Central memory CD8-positive, alpha-beta T cell (primary cell): ENCODE data around the gene FAM98C.
A peak's percentile ranks its signal among the peaks of the same experiment; 100 is the strongest.

ENCODE experiments used
- ATAC-seq: fragments of 150-1000 bp; cut with Tn5 transposase; replicated peaks from 2 replicates; pipeline ENCODE4 v1.10.0; 2022; ENCODE audit warnings: mild to moderate bottlenecking, moderate FRiP score, moderate number of reproducible peaks; ENCODE audit not compliant: poor library complexity, severe bottlenecking; ENCODE audit errors: extremely low read depth
- DNase-seq, 2 donors: peaks; one replicate each; pipeline ENCODE4 v3.0.0; 2021; ENCODE audit warnings: low spot score in 2 of 2
- H3K27ac Mint-ChIP-seq: one replicate; pipeline ENCODE4 v1.8.0; 2022; ENCODE audit warnings: low read depth, mild to moderate bottlenecking, moderate library complexity, mixed read lengths
- H3K27me3 Mint-ChIP-seq: one replicate; pipeline ENCODE4 v1.8.0; 2022; ENCODE audit warnings: mixed read lengths
- H3K36me3 Mint-ChIP-seq: one replicate; pipeline ENCODE4 v1.8.0; 2022; ENCODE audit warnings: mild to moderate bottlenecking, moderate library complexity, mixed read lengths; ENCODE audit not compliant: insufficient read depth
- H3K4me1 Mint-ChIP-seq: one replicate; pipeline ENCODE4 v1.8.0; 2022; ENCODE audit warnings: mixed read lengths
- H3K4me3 Mint-ChIP-seq: one replicate; pipeline ENCODE4 v1.8.0; 2022; ENCODE audit warnings: mild to moderate bottlenecking, moderate library complexity, mixed read lengths
- H3K9me3 Mint-ChIP-seq: one replicate; pipeline ENCODE4 v1.8.0; 2022; ENCODE audit warnings: mixed read lengths

Gene FAM98C

GRCh38 chr19:38369584-38369983 lies 33.3 kb upstream of the FAM98C start:
- H3K9me3 Mint-ChIP-seq: no peaks in the 10 kb centered on the region
- H3K36me3 Mint-ChIP-seq: peaks cover 2% of the 10 kb centered on the region
- DNase-seq (no peak), ATAC-seq (no peak)
- peaks cover 6% of the 10 kb centered on the region for H3K4me1 Mint-ChIP-seq
- H3K4me3 Mint-ChIP-seq: no peak overlapping the region
- peaks cover 27% of the 10 kb centered on the region for H3K27me3 Mint-ChIP-seq
- no peak overlapping the region for H3K27ac Mint-ChIP-seq

GRCh38 chr19:38370299-38370698 lies 32.6 kb upstream of the FAM98C start:
- peaks cover 6% of the 10 kb centered on the region for H3K36me3 Mint-ChIP-seq
- H3K27me3 Mint-ChIP-seq: peaks cover 27% of the 10 kb centered on the region
- no peak for ATAC-seq
- peaks cover 14% of the 10 kb centered on the region for H3K4me1 Mint-ChIP-seq
- H3K9me3 Mint-ChIP-seq: no peaks in the 10 kb centered on the region
- no peak for DNase-seq
- no peak overlapping the region for H3K27ac Mint-ChIP-seq
- H3K4me3 Mint-ChIP-seq: no peak overlapping the region

- H3K4me1 Mint-ChIP-seq: peaks cover 21% of the 10 kb centered on the region
- ATAC-seq (no peak), DNase-seq (no peak)
- peaks cover 24% of the 10 kb centered on the region for H3K27me3 Mint-ChIP-seq
- no peak overlapping the region for H3K27ac Mint-ChIP-seq
- H3K4me3 Mint-ChIP-seq: no peak overlapping the region
- H3K9me3 Mint-ChIP-seq: no peaks in the 10 kb centered on the region
- peaks cover 6% of the 10 kb centered on the region for H3K36me3 Mint-ChIP-seq
Observed at GRCh38 chr19:38371081-38371480, 31.8 kb upstream of the FAM98C start.

- no peak for DNase-seq
- ATAC-seq: no peak
- H3K27ac Mint-ChIP-seq: peak overlapping the region; percentile 99
- peaks cover 30% of the 10 kb centered on the region for H3K4me1 Mint-ChIP-seq
- H3K9me3 Mint-ChIP-seq: no peaks in the 10 kb centered on the region
- H3K4me3 Mint-ChIP-seq: peak overlapping the region; percentile 99
- peaks cover 19% of the 10 kb centered on the region for H3K36me3 Mint-ChIP-seq
- no peaks in the 10 kb centered on the region for H3K27me3 Mint-ChIP-seq
Observed at GRCh38 chr19:38373907-38374331, 29.0 kb upstream of the FAM98C start.

GRCh38 chr19:38374332-38375097 lies 28.4 kb upstream of the FAM98C start, which contains the start of gene PSMD8:
Gene PSMD8 (plus strand): TSS chr19:38374571. CDS start chr19:38374602, 31 bp downstream.
- Mint-ChIP-seq H3K4me3 (peak within 1 kb of the TSS; percentile 99), H3K36me3 (peaks cover 25% of the 10 kb centered on the region), H3K27ac (peak within 1 kb of the TSS; percentile 99), H3K27me3 (no peaks in the 10 kb centered on the region), H3K9me3 (no peaks in the 10 kb centered on the region), H3K4me1 (peaks cover 34% of the 10 kb centered on the region)
- ATAC-seq (peak; percentile 95), DNase-seq (peak; percentile 92 to 98)

GRCh38 chr19:38375098-38375493 lies 27.8 kb upstream of the FAM98C start:
- ATAC-seq: peak; percentile 1
- DNase-seq: no peak
- peaks cover 27% of the 10 kb centered on the region for H3K36me3 Mint-ChIP-seq
- H3K9me3 Mint-ChIP-seq: no peaks in the 10 kb centered on the region
- peak overlapping the region; percentile 99 for H3K4me3 Mint-ChIP-seq
- peaks cover 36% of the 10 kb centered on the region for H3K4me1 Mint-ChIP-seq
- H3K27me3 Mint-ChIP-seq: no peaks in the 10 kb centered on the region
- peak overlapping the region; percentile 99 for H3K27ac Mint-ChIP-seq

- peaks cover 36% of the 10 kb centered on the region for H3K4me1 Mint-ChIP-seq
- peak overlapping the region; percentile 99 for H3K27ac Mint-ChIP-seq
- H3K27me3 Mint-ChIP-seq: no peaks in the 10 kb centered on the region
- H3K4me3 Mint-ChIP-seq: peak overlapping the region; percentile 99
- ATAC-seq: no peak
- peaks cover 29% of the 10 kb centered on the region for H3K36me3 Mint-ChIP-seq
- no peak for DNase-seq
- no peaks in the 10 kb centered on the region for H3K9me3 Mint-ChIP-seq
Observed at GRCh38 chr19:38375748-38376147, 27.1 kb upstream of the FAM98C start.

- H3K4me1 Mint-ChIP-seq: peaks cover 36% of the 10 kb centered on the region
- DNase-seq (no peak), ATAC-seq (no peak)
- no peaks in the 10 kb centered on the region for H3K9me3 Mint-ChIP-seq
- H3K4me3 Mint-ChIP-seq: peak overlapping the region; percentile 99
- no peak overlapping the region for H3K27ac Mint-ChIP-seq
- H3K36me3 Mint-ChIP-seq: peaks cover 36% of the 10 kb centered on the region
- no peaks in the 10 kb centered on the region for H3K27me3 Mint-ChIP-seq
Observed at GRCh38 chr19:38376576-38376975, 26.3 kb upstream of the FAM98C start.

- ATAC-seq (no peak), DNase-seq (no peak)
- no peaks in the 10 kb centered on the region for H3K27me3 Mint-ChIP-seq
- peak overlapping the region; percentile 99 for H3K4me3 Mint-ChIP-seq
- H3K4me1 Mint-ChIP-seq: peaks cover 36% of the 10 kb centered on the region
- no peak overlapping the region for H3K27ac Mint-ChIP-seq
- peaks cover 41% of the 10 kb centered on the region for H3K36me3 Mint-ChIP-seq
- H3K9me3 Mint-ChIP-seq: no peaks in the 10 kb centered on the region
Observed at GRCh38 chr19:38377052-38377451, 25.8 kb upstream of the FAM98C start.

- ATAC-seq (no peak), DNase-seq (no peak)
- Mint-ChIP-seq H3K27me3 (no peaks in the 10 kb centered on the region), H3K27ac (no peak overlapping the region), H3K36me3 (peaks cover 55% of the 10 kb centered on the region), H3K4me3 (no peak overlapping the region), H3K9me3 (no peaks in the 10 kb centered on the region), H3K4me1 (peaks cover 36% of the 10 kb centered on the region)
Observed at GRCh38 chr19:38378866-38379265, 24.0 kb upstream of the FAM98C start.

- H3K4me3 Mint-ChIP-seq: no peak overlapping the region
- H3K4me1 Mint-ChIP-seq: peaks cover 14% of the 10 kb centered on the region
- no peak overlapping the region for H3K27ac Mint-ChIP-seq
- no peaks in the 10 kb centered on the region for H3K27me3 Mint-ChIP-seq
- H3K36me3 Mint-ChIP-seq: peaks cover 53% of the 10 kb centered on the region
- no peak for DNase-seq
- ATAC-seq: no peak
- no peaks in the 10 kb centered on the region for H3K9me3 Mint-ChIP-seq
Observed at GRCh38 chr19:38381138-38381537, 21.8 kb upstream of the FAM98C start.

- H3K27ac Mint-ChIP-seq: no peak overlapping the region
- peaks cover 16% of the 10 kb centered on the region for H3K4me1 Mint-ChIP-seq
- H3K36me3 Mint-ChIP-seq: peaks cover 50% of the 10 kb centered on the region
- no peaks in the 10 kb centered on the region for H3K9me3 Mint-ChIP-seq
- ATAC-seq: no peak
- no peak overlapping the region for H3K4me3 Mint-ChIP-seq
- H3K27me3 Mint-ChIP-seq: no peaks in the 10 kb centered on the region
- DNase-seq: no peak
Observed at GRCh38 chr19:38383184-38383583, 19.7 kb upstream of the FAM98C start.

- ATAC-seq (no peak), DNase-seq (no peak)
- Mint-ChIP-seq H3K27ac (no peak overlapping the region), H3K4me1 (peaks cover 18% of the 10 kb centered on the region), H3K36me3 (peaks cover 47% of the 10 kb centered on the region), H3K9me3 (no peaks in the 10 kb centered on the region), H3K4me3 (no peak overlapping the region), H3K27me3 (no peaks in the 10 kb centered on the region)
Observed at GRCh38 chr19:38383743-38384142, 19.1 kb upstream of the FAM98C start.
